ENCODE data around the gene HSD17B2. TPM values are rescaled to one million over a fixed set of nuclear protein-coding genes. Genes with fewer than 3 reads are reported as not detected.

HSD17B2 gene
- total RNA-seq, result 1 to 10 TPM in 2 of 7 donors, under 1 TPM in 1, not detected in 4; 0.59 to 4.5 (median 1.9) TPM
- under 1 TPM; 0.12 to 0.20 TPM for polyA plus RNA-seq
- long read RNA-seq, donor 1, partial matches to known transcripts, result 0 of 1 reads
- long read RNA-seq, donor 1, other reads (novel, unspliced or antisense), result 0 of 1 reads
- long read RNA-seq, donor 2, result 0 reads
- long read RNA-seq, donor 3, result 0 reads

DNA sequence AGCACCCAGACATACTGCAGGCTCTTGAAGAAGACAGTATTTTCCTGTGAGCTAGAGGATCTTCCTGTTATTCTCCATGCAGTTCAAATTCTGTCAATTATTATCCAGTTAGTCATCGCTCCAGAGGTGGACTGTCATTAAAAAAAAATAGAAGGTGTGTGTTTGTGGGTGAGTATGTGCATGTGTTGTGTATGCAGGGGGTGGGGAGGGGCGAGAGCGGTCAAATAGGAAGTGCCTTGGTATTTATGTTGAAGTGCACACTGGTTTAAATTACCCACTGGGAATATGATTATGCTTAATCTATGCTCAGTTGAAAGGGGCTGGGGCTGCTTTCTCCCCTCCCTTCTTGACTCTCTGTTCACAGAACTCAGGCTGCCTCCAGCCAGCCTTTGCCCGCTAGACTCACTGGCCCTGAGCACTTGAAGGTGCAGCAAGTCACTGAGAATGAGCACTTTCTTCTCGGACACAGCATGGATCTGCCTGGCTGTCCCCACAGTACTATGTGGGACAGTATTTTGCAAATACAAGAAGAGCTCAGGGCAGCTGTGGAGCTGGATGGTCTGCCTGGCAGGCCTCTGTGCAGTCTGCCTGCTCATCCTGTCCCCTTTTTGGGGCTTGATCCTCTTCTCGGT, at the start of gene HSD17B2:
Gene HSD17B2, plus strand, starts transcription at position 273 of the 632 bp plus-strand sequence. Its CDS starts 172 bp downstream, at position 445.
- TF ChIP-seq CTCF (IDR thresholded peaks at IDR 0.05) (no peak), EP300 (IDR thresholded peaks at IDR 0.05) (no peak), POLR2A (IDR thresholded peaks at IDR 0.05) (no peak)
- H3K36me3 ChIP-seq, result no peaks in the 10 kb centered on the region
- intact Hi-C loops (cut with DNase I), result no loop called here
- 73 to 78% (median 75%) methylated on average over 6 of the region's 6 CpGs for WGBS, 3 donors
- H3K4me3 ChIP-seq, result no peak within 1 kb of the TSS
- no peaks in the 10 kb centered on the region for H3K4me1 ChIP-seq (ENCODE audit: insufficient read depth)
- H3K9me3 ChIP-seq, result no peaks in the 10 kb centered on the region
- no peak for DNase-seq
- no peak within 1 kb of the TSS for H3K27ac ChIP-seq
- no peaks in the 10 kb centered on the region for H3K27me3 ChIP-seq

- 84 to 88% (median 87%) methylated on average over 8 of the region's 8 CpGs for WGBS, 3 donors
- Histone ChIP-seq H3K27me3 (no peaks in the 10 kb centered on the region), H3K4me3 (no peak overlapping the region), H3K4me1 (ENCODE audit: insufficient read depth) (no peaks in the 10 kb centered on the region), H3K27ac (no peak overlapping the region), H3K36me3 (no peaks in the 10 kb centered on the region), H3K9me3 (no peaks in the 10 kb centered on the region)
- intact Hi-C loops (cut with DNase I), result no loop called here
- no peak for TF ChIP-seq POLR2A (IDR thresholded peaks at IDR 0.05)
- TF ChIP-seq EP300 (IDR thresholded peaks at IDR 0.05), result no peak
- TF ChIP-seq CTCF (IDR thresholded peaks at IDR 0.05), result no peak
- no peak for DNase-seq
Measured at GRCh38 chr16:81987121-81987520, 47.9 kb upstream of the HSD17B2 start.

DNA sequence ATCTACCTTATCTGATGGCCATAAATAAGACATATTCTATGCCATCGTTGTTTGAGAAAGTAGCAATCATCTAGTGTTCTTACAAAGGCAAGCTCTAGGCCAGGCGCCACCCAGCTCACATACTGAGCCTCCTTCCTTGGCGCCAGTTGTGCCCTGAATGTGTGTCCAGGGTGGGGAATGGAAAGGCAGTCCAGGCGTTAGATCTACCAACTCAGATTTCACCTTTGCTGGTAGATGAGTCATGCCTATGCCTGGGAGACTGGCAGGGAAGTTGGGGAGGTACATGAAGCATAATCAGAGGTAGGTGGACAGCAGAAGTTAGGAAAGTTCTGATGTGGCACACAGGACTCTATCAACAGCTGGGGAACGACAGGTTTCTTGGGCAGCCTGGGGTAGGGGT, 47.3 kb upstream of the HSD17B2 start:
- intact Hi-C loops (cut with DNase I), result no loop called here
- 72 to 84% (median 77%) methylated on average over 5 of the region's 5 CpGs for WGBS, 3 donors

GRCh38 chr16:81992859-81993258, 42.2 kb upstream of the HSD17B2 start:
- H3K4me3 ChIP-seq, result no peak overlapping the region
- TF ChIP-seq POLR2A (IDR thresholded peaks at IDR 0.05), result no peak
- TF ChIP-seq CTCF (IDR thresholded peaks at IDR 0.05), result no peak
- TF ChIP-seq EP300 (IDR thresholded peaks at IDR 0.05), result no peak
- intact Hi-C loops (cut with DNase I), result no loop called here
- no peaks in the 10 kb centered on the region for H3K36me3 ChIP-seq
- H3K27me3 ChIP-seq, result no peaks in the 10 kb centered on the region
- no peaks in the 10 kb centered on the region for H3K4me1 ChIP-seq (ENCODE audit: insufficient read depth)
- H3K27ac ChIP-seq, result no peak overlapping the region
- no peaks in the 10 kb centered on the region for H3K9me3 ChIP-seq
- 47 to 59% (median 49%) methylated on average over 3 of the region's 3 CpGs for WGBS, 3 donors
- DNase-seq, result no peak

More for the DNA sequence above, 47.3 kb upstream of the HSD17B2 start:
- no peak overlapping the region for H3K4me3 ChIP-seq
- no peaks in the 10 kb centered on the region for H3K9me3 ChIP-seq
- H3K27me3 ChIP-seq, result no peaks in the 10 kb centered on the region
- H3K4me1 ChIP-seq (ENCODE audit: insufficient read depth), result no peaks in the 10 kb centered on the region
- no peak for TF ChIP-seq CTCF (IDR thresholded peaks at IDR 0.05)
- TF ChIP-seq EP300 (IDR thresholded peaks at IDR 0.05), result no peak
- no peak for TF ChIP-seq POLR2A (IDR thresholded peaks at IDR 0.05)
- no peak for DNase-seq
- no peak overlapping the region for H3K27ac ChIP-seq
- H3K36me3 ChIP-seq, result no peaks in the 10 kb centered on the region
